HepG2 (cell line): ENCODE measurements around the gene FAM200B. TPM values are rescaled to one million over a fixed set of nuclear protein-coding genes. Genes with fewer than 3 reads are reported as not detected.
"Not testable (repeated sequence)": the region's sequence is repeated elsewhere in the genome, so short reads cannot be mapped to it uniquely, and the experiment has no call there.

Experiments
- ATAC-seq: fragments of 200-7000 bp; cut with Tn5 transposase; 3 replicates; pipeline ENCODE4 v1.9.1; 2020; ENCODE audit warnings: mild to moderate bottlenecking, moderate library complexity
- BruUV-seq: library from RNA; stranded (reverse); fragments of 400-500 nt; replicated peaks from 2 replicates; lab custom pipeline; 2021; lab: Mats Ljungman, UMichigan
- CTCF ChIA-PET: fragments of 300-600 bp; formaldehyde crosslinking; extraction: SDS; loops from one replicate; lab custom pipeline; 2021; ENCODE audit warnings: low total read pairs, inconsistent platforms, low intra/inter-chr PET ratio; lab: Yijun Ruan, JAX
- POLR2A ChIA-PET: fragments of 350-600 bp; sonication (Branson Sonifier 250); formaldehyde crosslinking; loops from one replicate; lab custom pipeline; 2020; ENCODE audit warnings: antibody characterized with exemption, inconsistent platforms; lab: Yijun Ruan, JAX
- DNase-seq: peaks from one replicate; pipeline ENCODE4 v3.0.0-alpha.2; 2015; ENCODE audit warnings: low spot score
- FAIRE-seq: peaks from 3 replicates; lab custom pipeline; 2011; peaks lifted over from hg19 to GRCh38; lab: Jason Lieb, UNC
- H2AFZ ChIP-seq: one replicate; pipeline ENCODE4 v1.6.1; 2011; ENCODE audit warnings: low read length, inconsistent platforms
- H3K27ac ChIP-seq: fragments of 300-600 bp; 3 replicates; pipeline ENCODE4 v1.8.0; 2011; ENCODE audit warnings: mixed run types, mild to moderate bottlenecking, mixed read lengths, low read length, inconsistent platforms; ENCODE audit not compliant: insufficient read depth; ENCODE audit errors: extremely low read length
- H3K27me3 ChIP-seq, 2 experiments: fragments of 200-600 bp in 1 of 2; 2 replicates in 1 of 2; 3 replicates in 1 of 2; pipeline versions ENCODE4 v1.6.0 to v1.8.0; 2011; ENCODE audit warnings: low read length in 2 of 2, mild to moderate bottlenecking in 2 of 2, moderate library complexity in 2 of 2, inconsistent platforms in 1 of 2; ENCODE audit not compliant: insufficient read depth in 2 of 2, control insufficient read depth in 1 of 2
- H3K36me3 ChIP-seq, 2 experiments: fragments of 200-600 bp in 1 of 2; replicated peaks in 1 of 2; 2 replicates in 1 of 2; 3 replicates in 1 of 2; pipeline versions ENCODE4 v1.5.1 to v1.8.0; 2011; ENCODE audit warnings: low read length in 2 of 2, inconsistent platforms in 1 of 2; ENCODE audit not compliant: insufficient read depth in 2 of 2, control insufficient read depth in 1 of 2
- H3K4me1 ChIP-seq: 2 replicates; pipeline ENCODE4 v1.5.1; 2012; ENCODE audit warnings: low read length, inconsistent platforms; ENCODE audit not compliant: insufficient read depth
- H3K4me2 ChIP-seq: 2 replicates; pipeline ENCODE4 v1.6.0; 2011; ENCODE audit warnings: low read depth, low read length, inconsistent platforms
- H3K4me3 ChIP-seq, 3 experiments: fragments of 200-600 bp in 1 of 3; sonication (generic), shearing (Covaris generic) in 1 of 3; replicated peaks in 1 of 3; 2 replicates each; pipeline ENCODE4 v1.5.1; 2011 to 2016; ENCODE audit warnings: low read length in 3 of 3, inconsistent platforms in 2 of 3, low read depth in 2 of 3, mild to moderate bottlenecking in 2 of 3, control low read depth in 1 of 3, mixed read lengths in 1 of 3; ENCODE audit not compliant: insufficient read depth in 1 of 3
- H3K79me2 ChIP-seq: one replicate; pipeline ENCODE4 v1.6.1; 2011; ENCODE audit warnings: low read length, inconsistent platforms; ENCODE audit not compliant: insufficient read depth
- H3K9ac ChIP-seq: 2 replicates; pipeline ENCODE4 v1.6.0; 2011; ENCODE audit warnings: mild to moderate bottlenecking, low read depth, low read length, inconsistent platforms; ENCODE audit not compliant: insufficient read depth
- H3K9me3 ChIP-seq: 2 replicates; pipeline ENCODE4 v1.5.1; 2012; ENCODE audit warnings: mild to moderate bottlenecking, low read length
- H4K20me1 ChIP-seq: 2 replicates; pipeline ENCODE4 v1.6.0; 2011; ENCODE audit warnings: inconsistent platforms, mild to moderate bottlenecking, low read length, moderate library complexity; ENCODE audit not compliant: insufficient read depth
- BRCA1 ChIP-seq: sonication (generic); formaldehyde crosslinking; IDR thresholded peaks from 2 replicates; pipeline ENCODE4 v1.4.0; 2020; ENCODE audit warnings: missing genetic modification reagents
- CCDC6 ChIP-seq: sonication (generic); formaldehyde crosslinking; IDR thresholded peaks from 2 replicates; pipeline ENCODE4 v1.8.1; 2022; ENCODE audit warnings: mild to moderate bottlenecking, missing genetic modification reagents, moderate library complexity
- ELF3 ChIP-seq: IDR thresholded peaks from 2 replicates; pipeline ENCODE4 v1.6.1; 2016; ENCODE audit warnings: missing genetic modification reagents, missing compliant biosample characterization
- ELF4 ChIP-seq: sonication (generic); formaldehyde crosslinking; IDR thresholded peaks from 2 replicates; pipeline ENCODE4 v1.5.0; 2020; ENCODE audit warnings: missing genetic modification reagents, mild to moderate bottlenecking, moderate library complexity, borderline replicate concordance
- MAFK ChIP-seq, 2 experiments: IDR thresholded peaks in 1 of 2; conservative IDR thresholded peaks in 1 of 2; 2 replicates each; pipeline ENCODE4 v1.6.1; 2011; ENCODE audit warnings: improper control_type of control experiment in 2 of 2, low read length in 2 of 2
- NFYB ChIP-seq: sonication (generic); formaldehyde crosslinking; IDR thresholded peaks from 2 replicates; pipeline ENCODE4 v1.4.0; 2020; ENCODE audit warnings: missing genetic modification reagents
- NR3C1 ChIP-seq: sonication (generic); formaldehyde crosslinking; IDR thresholded peaks from 2 replicates; pipeline ENCODE4 v1.4.0; 2020; ENCODE audit warnings: missing genetic modification reagents
- SP1 ChIP-seq, 2 experiments: fragments of 450-650 bp in 1 of 2; sonication (generic) in 1 of 2; formaldehyde crosslinking in 1 of 2; IDR thresholded peaks; 2 replicates each; pipeline versions ENCODE4 v1.4.0 to v1.6.1; 2016 to 2020; ENCODE audit warnings: missing genetic modification reagents in 1 of 2
- TBX3 ChIP-seq: fragments of 450-650 bp; IDR thresholded peaks from 2 replicates; pipeline ENCODE4 v1.6.1; 2017; ENCODE audit warnings: antibody characterized with exemption, mild to moderate bottlenecking, inconsistent platforms, borderline replicate concordance
- ZFX ChIP-seq: sonication (generic); formaldehyde crosslinking; IDR thresholded peaks from 2 replicates; pipeline ENCODE4 v1.4.0; 2020; ENCODE audit warnings: mild to moderate bottlenecking, low read depth, missing genetic modification reagents, moderate library complexity
- ZNF788 ChIP-seq: sonication (generic); formaldehyde crosslinking; IDR thresholded peaks from 2 replicates; pipeline ENCODE4 v1.5.0; 2020; ENCODE audit warnings: mild to moderate bottlenecking, missing genetic modification reagents, borderline replicate concordance
- ZNF816 ChIP-seq: sonication (generic); formaldehyde crosslinking; IDR thresholded peaks from 2 replicates; pipeline ENCODE4 v1.8.0; 2022; ENCODE audit warnings: missing genetic modification reagents, mild to moderate bottlenecking, borderline replicate concordance
- ZSCAN30 ChIP-seq: sonication (generic); formaldehyde crosslinking; IDR thresholded peaks from 2 replicates; pipeline ENCODE4 v1.5.0; 2020; ENCODE audit warnings: mild to moderate bottlenecking, missing genetic modification reagents
- WGBS: methylation state at CpG from one replicate; pipeline ENCODE4 v1.1.6; 2017; ENCODE audit warnings: low lambda C conversion rate; 5-methylcytosine and 5-hydroxymethylcytosine counted together
- in situ Hi-C: cut with HindIII; loops from 2 replicates; pipeline ENCODE4 v1.10.0; 2017; ENCODE audit warnings: low pct_unique_long_range_greater_than_20kb; ENCODE audit not compliant: extremely low pct_ligation_motif_present
- intact Hi-C: fragments of 100-400 bp; cut with micrococcal nuclease; formaldehyde crosslinking; loops from one replicate; pipeline ENCODE4 v1.10.0; 2022; ENCODE audit not compliant: unreplicated experiment
- polyA plus RNA-seq, 8 experiments: library from polyadenylated mRNA; depleted of rRNA in 3 of 8; stranded (reverse) in 7 of 8; unstranded in 1 of 8; fragments of >200 nt; fragmentation: Illumina TruSeq in 4 of 8; extraction: Trizol in 4 of 8; gene quantifications; 2 replicates each; pipeline versions ENCODE4 v1.2.1 to v1.2.3, GENCODE V29; 2011 to 2016; ENCODE audit warnings: low read depth in 4 of 8, missing spikeins in 1 of 8, mixed read lengths in 1 of 8; ENCODE audit not compliant: insufficient read depth in 1 of 8
- total RNA-seq, 5 experiments: library from RNA; depleted of rRNA; stranded (reverse); fragments of >200 nt; fragmentation: Illumina TruSeq; extraction: Trizol; gene quantifications; 2 replicates each; pipeline ENCODE4 v1.2.3, GENCODE V29; 2016; ENCODE audit warnings: low read depth in 1 of 5
- TF ChIP-seq, protein P1 (sequence below): sonication (generic); formaldehyde crosslinking; IDR thresholded peaks from 2 replicates; pipeline ENCODE4 v1.4.0; 2020; ENCODE audit warnings: missing genetic modification reagents, borderline replicate concordance
- TF ChIP-seq, protein P2 (sequence below): IDR thresholded peaks from 2 replicates; pipeline ENCODE4 v1.6.1; 2016; ENCODE audit warnings: control low read depth

Gene FAM200B
- total and polyA plus RNA-seq, 2 of the 13 experiments (the other 11 are each of a cell fraction or from before 2014, with no cell fraction given): 25.6 to 41.8 TPM

DNA sequence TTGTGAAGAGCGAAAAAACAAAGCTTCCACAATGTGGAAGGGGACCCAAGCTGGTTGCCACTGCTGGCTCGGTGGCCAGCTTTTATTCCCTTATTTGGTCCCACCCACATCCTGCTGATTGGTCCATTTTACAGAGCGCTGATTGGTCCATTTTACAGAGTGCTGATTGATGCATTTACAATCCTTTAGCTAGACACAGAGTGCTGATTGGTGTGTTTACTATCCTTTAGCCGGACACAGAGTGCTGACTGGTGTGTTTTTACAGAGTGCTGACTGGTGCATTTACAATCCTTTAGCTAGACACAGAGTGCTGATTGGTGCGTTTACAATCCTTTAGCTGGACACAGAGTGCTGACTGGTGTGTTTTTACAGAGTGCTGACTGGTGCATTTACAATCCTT lies 51.4 kb downstream of the FAM200B start:
- 43% methylated on average over 5 of the region's 5 CpGs for WGBS
- H3K9me3 ChIP-seq, H3K27me3 ChIP-seq, POLR2A ChIA-PET, H4K20me1 ChIP-seq, H3K4me3 ChIP-seq, H3K4me2 ChIP-seq, H2AFZ ChIP-seq, H3K9ac ChIP-seq, BruUV-seq, H3K27ac ChIP-seq, H3K79me2 ChIP-seq, DNase-seq, H3K36me3 ChIP-seq, CTCF ChIA-PET, H3K4me1 ChIP-seq, ATAC-seq, FAIRE-seq, in situ Hi-C loops: not testable (repeated sequence)
- intact Hi-C loops: loop anchor here (5.0 kb wide), 1 partner anchor 51 kb away; the partner anchor contains the start of gene FAM200B
- TF ChIP-seq NFYB (CRISPR knock-in tag) (peak; percentile 16; the same call in 1 of the 2 replicates), MAFK (conservative IDR thresholded peaks at IDR 0.05 in 1 of 2, IDR thresholded peaks at IDR 0.05 in 1 of 2; ENCODE audit: low read length in 2 of 2) (peak; percentile 13 to 49; a peak in 3 of 4 replicates)

DNA sequence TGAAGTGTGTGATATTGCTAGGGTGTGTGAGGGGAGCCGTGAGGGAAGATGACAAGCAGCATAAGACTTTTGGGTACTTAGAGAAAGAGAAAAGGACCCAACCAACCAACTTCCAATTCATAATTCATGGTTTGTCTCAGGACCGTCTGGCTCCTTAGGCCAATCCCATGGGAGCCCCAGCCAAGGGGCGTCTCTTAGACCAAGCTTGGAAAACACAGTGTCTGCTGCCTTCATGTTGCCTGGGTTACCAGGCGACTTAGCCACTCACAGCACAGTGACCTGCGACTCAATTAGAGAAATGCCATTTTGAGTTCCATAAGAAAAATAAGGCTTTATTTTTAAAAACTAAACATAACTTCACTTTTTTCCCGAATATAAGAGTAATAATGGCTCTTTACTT lies 53.9 kb downstream of the FAM200B start:
- no TSS peak for BruUV-seq
- Histone ChIP-seq H3K36me3 (no peaks in the 10 kb centered on the region), H3K27ac (no peak overlapping the region), H4K20me1 (no peaks in the 10 kb centered on the region), H3K27me3 (peaks cover 0 to 10% of the 10 kb centered on the region in 2 experiments; a peak in 2 of 5 replicates)
- POLR2A ChIA-PET: no interaction called here
- TF ChIP-seq ZSCAN30 (no peak), ZNF816 (no peak), SP1 (IDR thresholded peaks at IDR 0.05) (no peak), SP1 (CRISPR knock-in tag; IDR thresholded peaks at IDR 0.05) (no peak), ELF4 (no peak), NR3C1 (CRISPR knock-in tag) (no peak), TBX3 (no peak), BRCA1 (no peak), ZNF788 (CRISPR knock-in tag) (no peak), ZFX (no peak), ELF3 (no peak), CCDC6 (no peak)
- TF ChIP-seq, protein P1, sequence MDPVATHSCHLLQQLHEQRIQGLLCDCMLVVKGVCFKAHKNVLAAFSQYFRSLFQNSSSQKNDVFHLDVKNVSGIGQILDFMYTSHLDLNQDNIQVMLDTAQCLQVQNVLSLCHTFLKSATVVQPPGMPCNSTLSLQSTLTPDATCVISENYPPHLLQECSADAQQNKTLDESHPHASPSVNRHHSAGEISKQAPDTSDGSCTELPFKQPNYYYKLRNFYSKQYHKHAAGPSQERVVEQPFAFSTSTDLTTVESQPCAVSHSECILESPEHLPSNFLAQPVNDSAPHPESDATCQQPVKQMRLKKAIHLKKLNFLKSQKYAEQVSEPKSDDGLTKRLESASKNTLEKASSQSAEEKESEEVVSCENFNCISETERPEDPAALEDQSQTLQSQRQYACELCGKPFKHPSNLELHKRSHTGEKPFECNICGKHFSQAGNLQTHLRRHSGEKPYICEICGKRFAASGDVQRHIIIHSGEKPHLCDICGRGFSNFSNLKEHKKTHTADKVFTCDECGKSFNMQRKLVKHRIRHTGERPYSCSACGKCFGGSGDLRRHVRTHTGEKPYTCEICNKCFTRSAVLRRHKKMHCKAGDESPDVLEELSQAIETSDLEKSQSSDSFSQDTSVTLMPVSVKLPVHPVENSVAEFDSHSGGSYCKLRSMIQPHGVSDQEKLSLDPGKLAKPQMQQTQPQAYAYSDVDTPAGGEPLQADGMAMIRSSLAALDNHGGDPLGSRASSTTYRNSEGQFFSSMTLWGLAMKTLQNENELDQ: no peak
- TF ChIP-seq, protein P2, sequence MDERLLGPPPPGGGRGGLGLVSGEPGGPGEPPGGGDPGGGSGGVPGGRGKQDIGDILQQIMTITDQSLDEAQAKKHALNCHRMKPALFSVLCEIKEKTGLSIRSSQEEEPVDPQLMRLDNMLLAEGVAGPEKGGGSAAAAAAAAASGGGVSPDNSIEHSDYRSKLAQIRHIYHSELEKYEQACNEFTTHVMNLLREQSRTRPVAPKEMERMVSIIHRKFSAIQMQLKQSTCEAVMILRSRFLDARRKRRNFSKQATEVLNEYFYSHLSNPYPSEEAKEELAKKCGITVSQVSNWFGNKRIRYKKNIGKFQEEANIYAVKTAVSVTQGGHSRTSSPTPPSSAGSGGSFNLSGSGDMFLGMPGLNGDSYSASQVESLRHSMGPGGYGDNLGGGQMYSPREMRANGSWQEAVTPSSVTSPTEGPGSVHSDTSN (CRISPR knock-in tag): no peak
- TF ChIP-seq, all 625 proteins: peak for 0
- H3K4me2 ChIP-seq: no peak overlapping the region
- no peaks in the 10 kb centered on the region for H3K79me2 ChIP-seq
- H3K4me1 ChIP-seq: peaks cover 8% of the 10 kb centered on the region
- CTCF ChIA-PET: no interaction called here
- no peak for FAIRE-seq
- H3K9me3 ChIP-seq: no peaks in the 10 kb centered on the region
- in situ Hi-C loops: no loop called here
- DNase-seq: no peak
- no peak overlapping the region for H3K4me3 ChIP-seq
- no peak overlapping the region for H2AFZ ChIP-seq
- ATAC-seq: no peak
- 48% methylated on average over 6 of the region's 6 CpGs for whole genome bisulfite sequencing
- no peak overlapping the region for H3K9ac ChIP-seq
- intact Hi-C loops: no loop called here
